ENCODE measurements around the gene ZBTB48. TPM values are rescaled to one million over a fixed set of nuclear protein-coding genes. Genes with fewer than 3 reads are reported as not detected.

The ZBTB48 gene
- 9.1 TPM for total RNA-seq

GRCh38 chr1:6579374-6580118, at the start of gene ZBTB48:
ZBTB48 (plus strand) TSS chr1:6579994; CDS start chr1:6580610, 616 bp downstream.
- TF ChIP-seq CTCF (IDR thresholded peaks at IDR 0.05) (no peak), POLR2A (IDR thresholded peaks at IDR 0.05) (peak; percentile 66 to 95), POLR2AphosphoS5 (IDR thresholded peaks at IDR 0.05; ENCODE audit: insufficient read depth in 1 of 2, low read depth in 1 of 2) (peak; percentile 98 to 99)
- peak within 1 kb of the TSS; percentile 89 for H3K27ac ChIP-seq
- intact Hi-C loops (cut with DNase I): no loop called here
- peak within 1 kb of the TSS; percentile 73 to 95 for H3K4me3 ChIP-seq
- DNase-seq (ENCODE audit: extremely low spot score in 2 of 2): peak; percentile 98 to 99
- no peaks in the 10 kb centered on the region for H3K36me3 ChIP-seq
- no peaks in the 10 kb centered on the region for H3K27me3 ChIP-seq
- peaks cover 35% of the 10 kb centered on the region for H3K4me1 ChIP-seq
- no peaks in the 10 kb centered on the region for H3K9me3 ChIP-seq

- no peak for DNase-seq (ENCODE audit: extremely low spot score in 2 of 2)
- H3K9me3 ChIP-seq: no peaks in the 10 kb centered on the region
- H3K27ac ChIP-seq: no peak overlapping the region
- H3K4me1 ChIP-seq: no peaks in the 10 kb centered on the region
- TF ChIP-seq POLR2AphosphoS5 (IDR thresholded peaks at IDR 0.05; ENCODE audit: insufficient read depth in 1 of 2, low read depth in 1 of 2) (no peak), POLR2A (IDR thresholded peaks at IDR 0.05) (no peak), CTCF (IDR thresholded peaks at IDR 0.05) (no peak)
- H3K27me3 ChIP-seq: no peaks in the 10 kb centered on the region
- no peak overlapping the region for H3K4me3 ChIP-seq
- intact Hi-C loops (cut with DNase I): no loop called here
- H3K36me3 ChIP-seq: peaks cover 0 to 79% of the 10 kb centered on the region in 2 donors
These were observed 49.2 kb upstream of the ZBTB48 start for GRCh38 chr1:6530504-6531160.

GRCh38 chr1:6531996-6532395, 47.8 kb upstream of the ZBTB48 start:
- H3K27me3 ChIP-seq: no peaks in the 10 kb centered on the region
- no peak for TF ChIP-seq POLR2A (IDR thresholded peaks at IDR 0.05)
- TF ChIP-seq CTCF (IDR thresholded peaks at IDR 0.05): no peak
- TF ChIP-seq POLR2AphosphoS5 (IDR thresholded peaks at IDR 0.05; ENCODE audit: insufficient read depth in 1 of 2, low read depth in 1 of 2): no peak
- H3K36me3 ChIP-seq: peaks cover 0 to 73% of the 10 kb centered on the region in 2 donors
- no peaks in the 10 kb centered on the region for H3K9me3 ChIP-seq
- H3K4me3 ChIP-seq: no peak overlapping the region
- intact Hi-C loops (cut with DNase I): no loop called here
- H3K4me1 ChIP-seq: no peaks in the 10 kb centered on the region
- H3K27ac ChIP-seq: no peak overlapping the region
- DNase-seq (ENCODE audit: extremely low spot score in 2 of 2): no peak

- intact Hi-C loops (cut with DNase I): no loop called here
- peaks cover 0 to 56% of the 10 kb centered on the region in 2 donors for H3K36me3 ChIP-seq
- H3K4me3 ChIP-seq: no peak overlapping the region
- H3K27me3 ChIP-seq: no peaks in the 10 kb centered on the region
- TF ChIP-seq POLR2A (IDR thresholded peaks at IDR 0.05) (no peak), POLR2AphosphoS5 (IDR thresholded peaks at IDR 0.05; ENCODE audit: insufficient read depth in 1 of 2, low read depth in 1 of 2) (no peak), CTCF (IDR thresholded peaks at IDR 0.05) (no peak)
- no peaks in the 10 kb centered on the region for H3K9me3 ChIP-seq
- DNase-seq (ENCODE audit: extremely low spot score in 2 of 2): no peak
- no peak overlapping the region for H3K27ac ChIP-seq
- no peaks in the 10 kb centered on the region for H3K4me1 ChIP-seq
These were observed 45.5 kb upstream of the ZBTB48 start for GRCh38 chr1:6534248-6534822.
